GM12878 (cell line): ENCODE results near the gene THAP7. TPM values are rescaled to one million over a fixed set of nuclear protein-coding genes. Genes with fewer than 3 reads are reported as not detected.
A peak's percentile ranks its signal among the peaks of the same experiment; 100 is the strongest.

Experiments used
- ATAC-seq: fragments of 200-7000 bp; cut with Tn5 transposase; 3 replicates; pipeline ENCODE4 v1.9.1; 2020; ENCODE audit warnings: mild to moderate bottlenecking, moderate library complexity
- BruUV-seq: library from RNA; stranded (reverse); fragments of 400-500 nt; replicated peaks from 2 replicates; lab custom pipeline; 2021; lab: Mats Ljungman, UMichigan
- CTCF ChIA-PET: fragments of 300-600 bp; sonication (Branson Sonifier 250); formaldehyde crosslinking; extraction: SDS; loops from one replicate; lab custom pipeline; 2021; ENCODE audit warnings: inconsistent platforms; lab: Yijun Ruan, JAX
- POLR2A ChIA-PET: fragments of 350-600 bp; formaldehyde crosslinking; extraction: SDS; loops from one replicate; lab custom pipeline; 2021; ENCODE audit warnings: inconsistent platforms; lab: Charles Lee
- RAD21 ChIA-PET: fragments of 300-600 bp; sonication (Branson Sonifier 250); formaldehyde crosslinking; loops from one replicate; lab custom pipeline; 2023; ENCODE audit warnings: antibody characterized with exemption; ENCODE audit not compliant: unreplicated experiment; lab: Charles Lee
- SMC1A ChIA-PET: fragments of 300-600 bp; sonication (Branson Sonifier 250); formaldehyde crosslinking; loops from one replicate; lab custom pipeline; 2023; ENCODE audit not compliant: unreplicated experiment, uncharacterized antibody; lab: Charles Lee
- DNase-seq: peaks from one replicate; pipeline ENCODE4 v3.0.0-alpha.2; 2011; ENCODE audit warnings: low read depth, low spot score
- FAIRE-seq: peaks from 3 replicates; lab custom pipeline; 2011; peaks lifted over from hg19 to GRCh38; lab: Jason Lieb, UNC
- H2AFZ ChIP-seq: 2 replicates; pipeline ENCODE4 v1.6.0; 2011; ENCODE audit warnings: low read depth, low read length, control low read depth; ENCODE audit not compliant: control insufficient read depth
- H3K27ac ChIP-seq: 2 replicates; pipeline ENCODE4 v1.5.1; 2011; ENCODE audit warnings: control low read depth; ENCODE audit not compliant: control insufficient read depth, insufficient read depth
- H3K27me3 ChIP-seq, 2 experiments: replicated peaks in 1 of 2; 2 replicates each; pipeline versions ENCODE4 v1.6.0 to v1.6.1; 2011; ENCODE audit warnings: low read length in 1 of 2; ENCODE audit not compliant: control insufficient read depth in 2 of 2, insufficient read depth in 2 of 2
- H3K36me3 ChIP-seq, 2 experiments: 2 replicates each; pipeline ENCODE4 v1.5.1; 2011; ENCODE audit warnings: low read length in 1 of 2; ENCODE audit not compliant: control insufficient read depth in 2 of 2, insufficient read depth in 2 of 2
- H3K4me1 ChIP-seq: 2 replicates; pipeline ENCODE4 v1.6.1; 2011; ENCODE audit warnings: mild to moderate bottlenecking, low read length, moderate library complexity, mixed read lengths; ENCODE audit not compliant: control insufficient read depth, insufficient read depth
- H3K4me2 ChIP-seq: 2 replicates; pipeline ENCODE4 v1.6.0; 2011; ENCODE audit warnings: control low read depth; ENCODE audit not compliant: control insufficient read depth, insufficient read depth
- H3K4me3 ChIP-seq: fragments of 200-600 bp; sonication (generic); 2 replicates; pipeline ENCODE4 v1.5.1; 2016
- H3K79me2 ChIP-seq: 2 replicates; pipeline ENCODE4 v1.6.0; 2011; ENCODE audit warnings: low read length; ENCODE audit not compliant: control insufficient read depth, insufficient read depth
- H3K9ac ChIP-seq: 2 replicates; pipeline ENCODE4 v1.8.0; 2011; ENCODE audit warnings: low read length, control low read depth, mixed read lengths; ENCODE audit not compliant: control insufficient read depth, insufficient read depth
- H3K9me3 ChIP-seq: replicated peaks from 3 replicates; pipeline ENCODE4 v1.5.1; 2011; ENCODE audit warnings: mild to moderate bottlenecking, low read length; ENCODE audit not compliant: control insufficient read depth, insufficient read depth
- H4K20me1 ChIP-seq: 2 replicates; pipeline ENCODE4 v1.6.0; 2011; ENCODE audit not compliant: control insufficient read depth, insufficient read depth
- EP300 ChIP-seq, 2 experiments: fragments of 150-350 bp in 1 of 2; IDR thresholded peaks; 2 replicates each; pipeline ENCODE4 v1.6.1; 2011 to 2012; ENCODE audit warnings: low read depth in 2 of 2, low read length in 2 of 2, borderline replicate concordance in 1 of 2, improper control_type of control experiment in 1 of 2, inconsistent platforms in 1 of 2; ENCODE audit not compliant: control insufficient read depth in 1 of 2
- FOS ChIP-seq: IDR thresholded peaks from 3 replicates; pipeline ENCODE4 v1.6.1; 2011; ENCODE audit warnings: borderline replicate concordance; ENCODE audit not compliant: insufficient read length; ENCODE audit errors: extremely low read depth
- MTA3 ChIP-seq: IDR thresholded peaks from 2 replicates; pipeline ENCODE4 v1.6.1; 2012; ENCODE audit warnings: low read length, inconsistent platforms, borderline replicate concordance
- NFYA ChIP-seq: IDR thresholded peaks from 2 replicates; pipeline ENCODE4 v1.6.1; 2011; ENCODE audit warnings: low read depth, mild to moderate bottlenecking, low read length, improper control_type of control experiment, borderline replicate concordance
- SIN3A ChIP-seq: IDR thresholded peaks from 2 replicates; pipeline ENCODE4 v1.6.1; 2012; ENCODE audit warnings: low read depth, low read length, improper control_type of control experiment
- SMC3 ChIP-seq: IDR thresholded peaks from 2 replicates; pipeline ENCODE4 v1.6.1; 2011; ENCODE audit warnings: low read length, improper control_type of control experiment, borderline replicate concordance
- SPI1 ChIP-seq: IDR thresholded peaks from 2 replicates; pipeline ENCODE4 v1.6.1; 2011; ENCODE audit warnings: low read depth, mild to moderate bottlenecking, low read length, moderate library complexity, borderline replicate concordance; ENCODE audit not compliant: insufficient read depth
- SREBF2 ChIP-seq: IDR thresholded peaks from 2 replicates; pipeline ENCODE4 v1.6.1; 2012; ENCODE audit warnings: mild to moderate bottlenecking, low read length
- STAT1 ChIP-seq: fragments of 450-650 bp; conservative IDR thresholded peaks from 2 replicates; pipeline ENCODE4 v1.6.1; 2014; ENCODE audit warnings: antibody characterized with exemption, mild to moderate bottlenecking
- ZBED1 ChIP-seq: IDR thresholded peaks from 2 replicates; pipeline ENCODE4 v1.6.1; 2016; ENCODE audit warnings: borderline replicate concordance
- WGBS: methylation state at CpG from one replicate; pipeline ENCODE4 v1.1.6; 2016; ENCODE audit warnings: low lambda C conversion rate; ENCODE audit not compliant: insufficient replicate concordance, insufficient coverage; ENCODE audit errors: missing lambda C conversion rate; 5-methylcytosine and 5-hydroxymethylcytosine counted together
- in situ Hi-C: fragments of 300-500 bp; cut with MboI; formaldehyde crosslinking; loops from 9 replicates; pipeline ENCODE4 v1.14.3; 2018; ENCODE audit warnings: mixed read lengths
- intact Hi-C: fragments of 100-400 bp; cut with micrococcal nuclease; formaldehyde crosslinking; loops from one replicate; pipeline ENCODE4 v1.14.2; 2022; ENCODE audit not compliant: unreplicated experiment
- polyA plus RNA-seq, 11 experiments: library from polyadenylated mRNA; depleted of rRNA in 4 of 11; unstranded in 6 of 11; stranded (reverse) in 5 of 11; fragments of >200 nt; fragmentation: Nextera tagmentation in 4 of 11; fragmentation: Illumina TruSeq in 1 of 11; extraction: Ambion mirVana in 4 of 11; extraction: Trizol in 1 of 11; gene quantifications; 1 replicate in 1 of 11; 2 replicates in 10 of 11; pipeline versions ENCODE4 v1.2.1 to v1.2.3, GENCODE V29; 2011 to 2016; ENCODE audit warnings: inconsistent platforms in 2 of 11, missing spikeins in 2 of 11, low read depth in 1 of 11
- total RNA-seq, 4 experiments: library from RNA; depleted of rRNA in 3 of 4; stranded (reverse); fragments of >200 nt in 3 of 4; fragmentation: Illumina TruSeq in 1 of 4; extraction: Trizol in 1 of 4; gene quantifications; 2 replicates each; pipeline versions ENCODE4 v1.2.1 to v1.2.3, GENCODE V29; 2013 to 2021
- TF ChIP-seq, protein P1 (sequence below): fragments of 450-650 bp; IDR thresholded peaks from 2 replicates; pipeline ENCODE4 v1.6.1; 2017; ENCODE audit warnings: mild to moderate bottlenecking
- TF ChIP-seq, protein P2 (sequence below): fragments of 450-650 bp; IDR thresholded peaks from 2 replicates; pipeline ENCODE4 v1.6.1; 2016; ENCODE audit warnings: mild to moderate bottlenecking, moderate library complexity, borderline replicate concordance

Gene THAP7
- total and polyA plus RNA-seq, 10 of the 15 experiments (the other 5 are each of a cell fraction or from before 2014, with no cell fraction given), result 0.66 to 58.3 (median 26.3) TPM

DNA sequence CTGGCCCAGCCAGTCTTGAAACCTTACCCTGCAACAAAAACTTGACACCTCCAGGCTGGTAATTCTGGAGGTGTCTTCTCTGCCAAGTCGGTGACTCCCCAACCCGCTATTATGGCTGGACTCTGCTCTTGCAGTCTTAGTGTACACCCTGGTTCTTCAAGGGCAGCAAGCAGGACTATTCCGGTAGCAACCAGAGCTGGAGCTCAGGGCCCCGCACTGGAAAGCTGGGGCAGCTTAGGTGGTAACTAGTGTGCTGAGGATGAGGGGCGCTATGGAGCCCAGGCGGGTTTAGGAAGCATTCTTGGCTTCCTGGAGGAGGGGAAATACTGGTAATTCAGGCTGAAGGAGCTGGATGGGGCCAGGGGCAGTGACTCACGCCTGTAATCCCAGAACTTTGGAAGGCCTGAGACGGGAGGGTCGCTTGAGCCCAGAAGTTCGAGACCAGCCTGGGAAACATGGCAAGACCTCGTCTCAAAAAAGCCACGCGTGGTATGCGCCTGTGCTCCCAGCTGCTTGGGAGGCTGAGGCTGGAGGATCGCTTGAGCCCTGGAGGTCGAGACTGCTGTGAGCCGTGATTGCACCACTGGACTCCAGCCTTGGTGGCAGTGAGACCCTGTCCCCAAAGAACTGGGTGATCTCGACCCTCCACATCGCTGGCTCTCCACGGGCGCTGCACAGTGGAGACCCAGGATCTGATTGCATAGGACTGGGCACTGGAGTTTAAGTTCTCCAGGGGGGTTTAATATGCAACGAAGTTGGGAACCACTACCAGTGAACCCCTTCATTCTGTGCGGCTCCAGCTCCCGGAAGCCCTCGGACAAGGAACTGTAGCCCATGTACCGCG lies 45.4 kb downstream of the THAP7 start (continued):
- TF ChIP-seq MTA3, result 0 out of 2 replicates have a peak, but pooled peaks have one; percentile 47
- no peak for TF ChIP-seq SMC3
- TF ChIP-seq, all 136 proteins: peak for 2

DNA sequence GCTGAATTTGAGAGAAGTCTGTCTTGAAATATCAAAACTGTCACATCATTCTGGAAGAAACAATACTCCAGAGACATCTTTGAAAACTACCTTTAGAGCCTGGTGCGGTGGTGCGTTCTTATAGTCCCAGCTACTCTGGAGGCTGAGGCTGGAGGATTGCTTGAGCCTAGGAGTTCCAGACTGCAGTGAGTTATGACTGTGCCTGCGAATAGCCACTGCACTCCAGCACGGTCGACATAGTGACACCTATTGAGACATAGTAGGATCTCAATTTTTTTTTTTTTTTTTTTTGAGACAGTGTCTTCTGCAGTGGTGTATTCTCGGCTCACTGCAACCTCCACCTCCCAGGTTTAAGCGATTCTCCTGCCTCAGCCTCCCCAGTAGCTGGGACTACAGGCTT lies 46.4 kb downstream of the THAP7 start:
- Histone ChIP-seq H3K36me3 (peaks cover 11 to 30% of the 10 kb centered on the region in 2 experiments), H4K20me1 (peaks cover 2% of the 10 kb centered on the region), H3K79me2 (no peaks in the 10 kb centered on the region; the same call in 1 of the 2 replicates), H3K27ac (no peak overlapping the region), H3K27me3 (no peaks in the 10 kb centered on the region; a peak in 1 of 4 replicates), H3K9me3 (no peaks in the 10 kb centered on the region), H3K4me2 (no peak overlapping the region), H3K9ac (no peak overlapping the region), H3K4me3 (no peak overlapping the region), H3K4me1 (peaks cover 5% of the 10 kb centered on the region; the same call in 1 of the 2 replicates), H2AFZ (no peak overlapping the region)
- ChIA-PET CTCF (no interaction called here), SMC1A (no interaction called here), POLR2A (no interaction called here), RAD21 (interaction anchor here (0.6 to 0.8 kb wide), 2 partner anchors 36 to 372 kb away, joined by 3 read pairs; no protein-coding TSS in a partner anchor)
- BruUV-seq, result no TSS peak
- DNase-seq, result no peak
- intact Hi-C loops (no loop called here), in situ Hi-C loops (no loop called here)
- FAIRE-seq, result no peak
- no peak for ATAC-seq
- WGBS, result 32% methylated on average over 6 of the region's 7 CpGs
- no peak for TF ChIP-seq NFYA
- no peak for TF ChIP-seq SIN3A
- no peak for TF ChIP-seq FOS
- no peak for TF ChIP-seq ZBED1
- no peak for TF ChIP-seq SREBF2
- TF ChIP-seq EP300 (IDR thresholded peaks at IDR 0.05; ENCODE audit: borderline replicate concordance in 1 of 2, control insufficient read depth in 1 of 2, low read depth in 2 of 2, low read length in 2 of 2), result no peak
- no peak for TF ChIP-seq SPI1
- no peak for TF ChIP-seq STAT1
- TF ChIP-seq, protein P1, sequence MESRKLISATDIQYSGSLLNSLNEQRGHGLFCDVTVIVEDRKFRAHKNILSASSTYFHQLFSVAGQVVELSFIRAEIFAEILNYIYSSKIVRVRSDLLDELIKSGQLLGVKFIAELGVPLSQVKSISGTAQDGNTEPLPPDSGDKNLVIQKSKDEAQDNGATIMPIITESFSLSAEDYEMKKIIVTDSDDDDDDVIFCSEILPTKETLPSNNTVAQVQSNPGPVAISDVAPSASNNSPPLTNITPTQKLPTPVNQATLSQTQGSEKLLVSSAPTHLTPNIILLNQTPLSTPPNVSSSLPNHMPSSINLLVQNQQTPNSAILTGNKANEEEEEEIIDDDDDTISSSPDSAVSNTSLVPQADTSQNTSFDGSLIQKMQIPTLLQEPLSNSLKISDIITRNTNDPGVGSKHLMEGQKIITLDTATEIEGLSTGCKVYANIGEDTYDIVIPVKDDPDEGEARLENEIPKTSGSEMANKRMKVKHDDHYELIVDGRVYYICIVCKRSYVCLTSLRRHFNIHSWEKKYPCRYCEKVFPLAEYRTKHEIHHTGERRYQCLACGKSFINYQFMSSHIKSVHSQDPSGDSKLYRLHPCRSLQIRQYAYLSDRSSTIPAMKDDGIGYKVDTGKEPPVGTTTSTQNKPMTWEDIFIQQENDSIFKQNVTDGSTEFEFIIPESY, result no peak
- TF ChIP-seq, protein P2, sequence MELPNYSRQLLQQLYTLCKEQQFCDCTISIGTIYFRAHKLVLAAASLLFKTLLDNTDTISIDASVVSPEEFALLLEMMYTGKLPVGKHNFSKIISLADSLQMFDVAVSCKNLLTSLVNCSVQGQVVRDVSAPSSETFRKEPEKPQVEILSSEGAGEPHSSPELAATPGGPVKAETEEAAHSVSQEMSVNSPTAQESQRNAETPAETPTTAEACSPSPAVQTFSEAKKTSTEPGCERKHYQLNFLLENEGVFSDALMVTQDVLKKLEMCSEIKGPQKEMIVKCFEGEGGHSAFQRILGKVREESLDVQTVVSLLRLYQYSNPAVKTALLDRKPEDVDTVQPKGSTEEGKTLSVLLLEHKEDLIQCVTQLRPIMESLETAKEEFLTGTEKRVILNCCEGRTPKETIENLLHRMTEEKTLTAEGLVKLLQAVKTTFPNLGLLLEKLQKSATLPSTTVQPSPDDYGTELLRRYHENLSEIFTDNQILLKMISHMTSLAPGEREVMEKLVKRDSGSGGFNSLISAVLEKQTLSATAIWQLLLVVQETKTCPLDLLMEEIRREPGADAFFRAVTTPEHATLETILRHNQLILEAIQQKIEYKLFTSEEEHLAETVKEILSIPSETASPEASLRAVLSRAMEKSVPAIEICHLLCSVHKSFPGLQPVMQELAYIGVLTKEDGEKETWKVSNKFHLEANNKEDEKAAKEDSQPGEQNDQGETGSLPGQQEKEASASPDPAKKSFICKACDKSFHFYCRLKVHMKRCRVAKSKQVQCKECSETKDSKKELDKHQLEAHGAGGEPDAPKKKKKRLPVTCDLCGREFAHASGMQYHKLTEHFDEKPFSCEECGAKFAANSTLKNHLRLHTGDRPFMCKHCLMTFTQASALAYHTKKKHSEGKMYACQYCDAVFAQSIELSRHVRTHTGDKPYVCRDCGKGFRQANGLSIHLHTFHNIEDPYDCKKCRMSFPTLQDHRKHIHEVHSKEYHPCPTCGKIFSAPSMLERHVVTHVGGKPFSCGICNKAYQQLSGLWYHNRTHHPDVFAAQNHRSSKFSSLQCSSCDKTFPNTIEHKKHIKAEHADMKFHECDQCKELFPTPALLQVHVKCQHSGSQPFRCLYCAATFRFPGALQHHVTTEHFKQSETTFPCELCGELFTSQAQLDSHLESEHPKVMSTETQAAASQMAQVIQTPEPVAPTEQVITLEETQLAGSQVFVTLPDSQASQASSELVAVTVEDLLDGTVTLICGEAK, result no peak
- TF ChIP-seq, all 136 proteins: peak for 0
